Endometrial microvascular endothelial cells (primary cell): Measurements from ENCODE around the gene PPP6R1. TPM values are rescaled to one million over a fixed set of nuclear protein-coding genes. Genes with fewer than 3 reads are reported as not detected.

ENCODE experiments used
- in situ Hi-C: cut with HindIII; loops from 2 replicates; pipeline ENCODE4 v1.10.0; 2017; ENCODE audit warnings: low sequenced_read_pairs, low pct_unique_long_range_greater_than_20kb; ENCODE audit errors: inconsistent ontology term
- total RNA-seq: library from RNA; depleted of rRNA; stranded (reverse); fragments of >200 nt; gene quantifications from one replicate; pipeline ENCODE4 v1.2.3, GENCODE V29; 2015; ENCODE audit errors: inconsistent ontology term

Gene PPP6R1
- total RNA-seq, 1 donor from 2014 or later = 63.8 TPM

DNA sequence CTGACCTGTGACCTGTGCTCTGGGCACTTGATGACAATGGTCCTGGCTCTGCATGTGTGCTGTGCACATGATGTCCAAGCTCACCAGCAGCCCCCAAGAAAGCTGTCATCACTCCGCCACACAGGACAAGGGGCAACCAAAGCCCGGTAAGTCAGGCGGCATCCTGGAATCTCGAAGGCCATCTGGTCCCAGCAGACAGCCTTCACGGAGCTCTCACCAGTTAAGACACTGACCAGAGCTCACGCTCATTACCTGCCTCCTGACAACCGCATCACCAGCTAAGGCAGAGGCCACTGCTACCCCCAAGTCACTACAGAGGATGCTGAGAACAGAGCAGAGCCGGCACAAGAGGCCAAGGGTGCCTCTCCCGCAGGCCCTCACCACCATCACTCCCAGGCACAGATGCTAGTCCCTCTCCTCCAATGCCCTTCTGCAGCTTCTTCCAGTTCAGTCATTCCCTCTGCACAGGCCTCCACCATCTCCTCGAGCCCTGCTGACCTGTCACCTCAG lies 10.6 kb downstream of the PPP6R1 start:
- in situ Hi-C loops = no loop called here

DNA sequence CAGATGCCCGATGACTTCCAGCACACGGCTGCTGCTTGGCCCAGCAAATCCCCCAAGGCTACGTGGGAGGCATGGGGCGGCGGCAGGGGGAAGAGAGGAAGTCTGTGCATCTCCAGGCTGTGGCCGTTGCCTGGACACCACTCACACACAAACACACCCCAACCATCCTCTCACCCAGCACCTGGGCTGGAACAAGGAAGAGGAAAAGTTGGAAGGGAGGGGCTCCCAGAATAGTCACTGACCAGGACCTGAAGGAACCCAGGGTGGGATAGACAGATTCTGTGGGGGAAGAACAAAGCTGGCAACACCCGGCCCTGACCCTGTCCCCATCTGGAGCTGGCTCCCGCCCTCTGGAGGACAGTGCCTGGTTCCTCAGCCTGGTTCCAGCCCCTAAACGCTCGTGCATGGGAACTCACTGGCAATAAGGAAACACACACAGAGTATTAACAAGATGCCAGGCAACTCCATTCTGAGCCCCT lies 11.2 kb downstream of the PPP6R1 start:
- in situ Hi-C loops = no loop called here

DNA sequence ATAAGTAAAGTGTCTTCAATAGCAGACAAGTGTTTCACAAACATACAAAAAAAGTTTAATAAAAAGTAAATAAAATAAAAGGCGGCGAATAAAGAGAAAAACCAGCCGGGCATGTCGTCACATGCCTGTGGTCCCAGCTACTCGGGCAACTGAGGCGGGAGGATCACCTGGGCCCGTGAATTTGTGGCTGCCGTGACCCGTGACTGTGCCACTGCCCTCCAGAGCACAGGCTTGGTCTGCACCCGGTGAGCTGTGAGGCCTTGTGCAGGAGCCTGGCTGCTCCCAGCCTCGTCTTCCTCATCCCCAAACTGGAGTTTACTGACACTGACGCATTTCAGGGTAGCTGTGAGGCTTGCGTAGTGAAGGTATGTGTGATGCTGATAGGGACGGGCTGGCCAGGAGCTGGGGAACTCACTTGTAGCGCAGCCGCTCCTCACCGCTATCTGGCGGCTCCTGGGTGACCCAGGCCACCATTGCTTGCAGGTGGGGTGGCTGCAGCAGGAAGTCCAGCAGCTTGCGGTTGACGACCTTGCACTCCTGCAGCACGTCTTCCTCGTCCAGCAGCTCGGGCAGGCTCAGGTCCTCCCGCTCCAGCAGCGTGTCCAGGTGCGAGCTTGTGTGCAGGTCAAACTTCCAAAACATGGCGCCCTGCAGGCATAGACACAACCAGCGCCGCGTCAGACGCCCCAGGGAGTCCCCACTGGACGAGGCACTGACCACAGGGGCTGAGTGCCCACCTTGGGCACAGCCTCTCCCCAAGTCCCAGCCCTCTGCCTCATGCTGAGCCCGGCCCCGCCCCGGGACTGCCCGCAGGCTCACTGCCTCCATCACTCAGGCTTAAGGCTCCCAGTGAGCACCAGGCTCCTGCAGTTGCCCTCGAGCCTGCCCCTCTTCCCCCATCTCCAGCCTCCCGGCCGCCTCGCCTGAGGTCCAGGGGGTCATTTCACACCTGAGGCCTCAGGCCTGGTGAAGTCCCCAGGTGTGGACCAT lies 12.1 kb downstream of the PPP6R1 start:
- in situ Hi-C loops = no loop called here

DNA sequence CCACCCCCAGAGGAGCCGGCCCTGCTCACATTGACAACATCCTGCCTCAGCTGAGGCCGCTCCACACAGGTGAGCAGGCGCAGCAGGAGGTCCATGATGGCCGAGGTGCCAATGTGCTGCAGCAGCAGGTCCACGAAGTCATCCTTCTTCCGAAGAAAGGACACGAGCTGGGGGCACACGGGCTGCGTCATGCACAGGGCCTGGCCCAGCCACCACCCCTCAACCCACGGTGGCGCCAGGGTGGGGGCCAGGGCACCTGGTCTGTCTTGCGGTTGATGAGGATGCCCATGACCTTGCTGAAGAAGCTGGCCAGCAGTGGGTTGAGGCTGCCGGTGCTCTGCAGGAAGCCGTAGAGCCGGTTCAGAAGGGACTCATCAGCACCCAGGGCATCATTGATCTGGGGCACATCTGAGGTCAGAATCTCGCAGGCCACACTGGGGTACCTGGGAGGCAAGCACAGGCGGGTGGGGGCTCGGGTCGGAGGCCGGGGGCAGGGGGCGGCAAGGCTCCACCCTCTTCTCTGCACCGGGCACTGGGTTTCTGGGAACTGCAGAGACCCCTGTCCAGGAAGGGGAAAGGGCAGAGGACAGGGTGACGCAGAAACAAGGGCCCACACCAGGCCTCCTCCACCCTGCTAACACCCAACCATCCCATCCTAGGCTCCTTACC lies 13.4 kb downstream of the PPP6R1 start:
- in situ Hi-C loops = no loop called here

DNA sequence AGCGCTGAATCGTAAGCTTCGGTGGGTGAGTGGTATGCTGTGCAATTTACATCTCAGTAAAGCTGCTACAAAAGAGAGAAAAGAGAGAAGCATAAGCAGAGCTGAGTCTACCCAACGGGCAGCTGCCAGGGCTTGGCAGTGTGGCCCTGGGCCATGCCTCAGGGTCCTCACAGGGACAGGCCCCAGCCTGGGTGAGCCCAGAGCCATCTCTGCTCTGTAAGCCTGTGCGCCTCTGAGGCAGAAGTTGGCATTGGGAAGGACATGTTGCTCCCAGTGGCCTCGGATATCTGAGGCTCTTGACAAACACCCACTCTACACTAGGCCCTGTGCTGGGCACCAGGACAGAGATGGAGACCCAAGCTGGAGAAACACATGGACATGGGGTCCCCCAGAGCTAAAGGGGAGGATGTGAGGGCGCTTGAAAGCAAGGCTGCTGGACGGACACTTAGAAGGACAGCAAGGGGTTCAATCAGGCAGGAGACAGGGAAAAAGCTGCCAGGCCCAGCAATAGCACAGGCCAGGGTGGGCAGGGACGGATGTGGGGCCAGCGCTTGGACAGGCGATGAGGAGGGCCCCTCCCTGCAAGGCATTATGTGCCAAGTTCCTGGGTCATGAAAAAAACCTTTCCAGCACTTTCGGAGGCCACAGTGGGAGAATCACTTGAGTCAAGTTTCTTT lies 14.7 kb downstream of the PPP6R1 start:
- in situ Hi-C loops = no loop called here

DNA sequence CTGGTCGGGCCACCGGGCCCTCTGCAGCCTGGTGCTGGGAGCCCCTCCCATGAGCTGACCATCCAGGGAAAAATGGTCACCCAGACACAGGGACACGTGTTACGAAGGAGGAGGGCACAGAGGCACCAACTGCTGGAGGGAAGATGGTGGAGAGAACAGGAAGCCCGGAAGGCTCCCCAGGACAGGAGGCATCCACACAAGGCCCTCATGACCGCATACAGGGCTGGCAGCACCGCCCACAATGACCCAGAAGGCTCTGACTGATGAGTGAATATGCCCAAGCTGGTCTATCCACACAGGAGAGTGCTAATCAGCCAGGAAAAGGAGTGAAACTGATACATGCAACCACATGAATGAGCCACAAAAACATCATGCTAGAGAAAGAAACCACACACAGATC lies 16.3 kb downstream of the PPP6R1 start:
- in situ Hi-C loops = no loop called here

DNA sequence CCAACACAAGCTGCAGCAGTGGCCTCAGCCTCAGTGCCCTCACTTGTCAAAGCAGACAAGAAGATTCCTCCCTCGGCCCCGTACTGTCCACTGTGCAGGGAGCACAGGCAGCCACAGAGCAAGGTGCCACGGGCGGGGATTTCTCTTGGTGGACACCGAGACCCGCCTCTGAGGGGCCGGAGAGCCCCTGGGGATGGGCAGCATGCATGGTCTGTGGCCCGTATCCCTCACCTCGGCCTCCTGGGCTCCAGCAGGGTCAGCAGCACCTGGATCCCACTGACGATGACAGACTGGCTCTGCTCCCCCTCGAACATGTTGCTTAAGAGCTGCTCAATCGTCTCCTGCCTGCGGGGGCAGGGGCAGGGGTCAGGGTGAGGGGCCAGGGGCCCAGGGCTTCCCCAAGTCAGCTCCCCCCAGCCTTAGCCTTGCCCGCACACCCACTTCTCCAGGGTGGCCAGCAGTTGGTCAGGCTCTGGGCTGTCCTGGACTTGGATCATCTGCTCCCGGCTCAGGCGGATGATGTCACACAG lies 16.8 kb downstream of the PPP6R1 start:
- in situ Hi-C loops = no loop called here

DNA sequence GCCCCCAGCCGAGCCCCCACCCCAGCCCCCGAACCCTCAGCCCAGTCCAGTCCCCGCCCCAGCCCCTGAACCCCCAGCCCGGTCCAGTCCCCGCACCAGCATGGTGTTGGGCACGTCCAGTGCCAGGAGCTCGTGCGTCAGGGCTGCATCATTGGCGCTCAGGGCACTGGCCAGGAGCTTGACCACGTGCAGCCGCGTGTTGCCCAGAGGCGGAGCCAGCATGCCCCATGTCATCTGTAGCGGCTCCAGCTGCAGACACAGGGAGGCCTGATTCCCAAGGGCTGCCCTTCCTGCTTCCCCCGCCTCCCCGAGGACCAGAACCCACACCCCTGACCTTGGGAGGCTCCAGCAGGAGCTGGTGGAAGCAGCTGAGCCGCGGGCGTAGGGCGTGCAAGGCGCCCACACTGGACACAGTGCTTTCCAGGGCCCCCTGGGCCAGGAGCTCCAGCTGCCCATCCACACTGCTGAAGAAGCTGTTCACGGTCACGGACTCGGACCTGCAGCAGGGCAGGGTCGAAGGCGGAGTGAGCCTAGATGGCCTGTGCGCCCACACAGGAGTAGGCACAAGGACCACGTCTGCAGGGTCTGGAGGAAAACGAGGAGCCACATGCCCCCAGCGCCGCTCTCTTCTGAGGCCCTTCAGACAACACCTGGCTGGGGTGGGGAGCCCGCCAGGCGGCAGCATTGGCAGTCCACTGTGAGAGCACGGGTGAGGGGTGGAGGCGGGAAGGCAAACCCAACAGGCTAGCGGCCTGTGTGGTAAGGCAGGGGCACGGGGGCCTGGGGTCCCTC lies 17.5 kb downstream of the PPP6R1 start:
- in situ Hi-C loops = no loop called here

DNA sequence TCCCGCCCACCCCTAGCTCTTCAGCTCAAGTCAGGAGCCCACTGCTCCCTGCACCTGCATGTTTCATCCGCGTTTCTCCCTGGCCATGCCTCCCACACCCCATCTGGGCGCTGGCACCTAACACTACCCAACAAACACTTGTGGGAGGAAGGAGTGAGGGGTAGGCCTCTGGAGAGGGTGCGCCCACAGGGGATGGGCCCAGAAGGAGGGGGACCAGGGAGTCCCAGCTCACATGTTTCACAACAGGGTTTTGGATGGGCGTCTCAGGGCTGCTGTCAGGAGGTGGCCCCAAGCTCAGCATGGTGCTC lies 18.1 kb downstream of the PPP6R1 start:
- in situ Hi-C loops = no loop called here

DNA sequence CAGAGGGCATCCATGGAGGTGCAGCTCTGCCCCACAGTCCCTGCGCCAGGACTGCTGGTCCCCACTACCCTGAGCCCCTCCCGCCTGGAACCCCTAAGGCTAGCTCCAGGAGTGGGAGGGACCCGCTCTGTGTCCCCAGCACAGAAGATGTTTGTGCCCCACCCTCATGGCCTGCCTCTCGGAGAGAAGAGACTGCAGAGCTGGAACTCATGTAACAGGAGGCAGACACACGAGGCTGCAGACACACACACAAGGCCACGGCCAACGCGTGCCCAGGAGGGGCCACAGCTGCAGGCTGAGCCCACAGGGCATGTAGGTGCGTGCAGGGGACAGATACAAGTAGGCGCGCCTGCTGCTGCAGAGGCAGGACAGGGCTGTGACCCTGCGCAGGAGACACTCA lies 19.8 kb downstream of the PPP6R1 start:
- in situ Hi-C loops = no loop called here

DNA sequence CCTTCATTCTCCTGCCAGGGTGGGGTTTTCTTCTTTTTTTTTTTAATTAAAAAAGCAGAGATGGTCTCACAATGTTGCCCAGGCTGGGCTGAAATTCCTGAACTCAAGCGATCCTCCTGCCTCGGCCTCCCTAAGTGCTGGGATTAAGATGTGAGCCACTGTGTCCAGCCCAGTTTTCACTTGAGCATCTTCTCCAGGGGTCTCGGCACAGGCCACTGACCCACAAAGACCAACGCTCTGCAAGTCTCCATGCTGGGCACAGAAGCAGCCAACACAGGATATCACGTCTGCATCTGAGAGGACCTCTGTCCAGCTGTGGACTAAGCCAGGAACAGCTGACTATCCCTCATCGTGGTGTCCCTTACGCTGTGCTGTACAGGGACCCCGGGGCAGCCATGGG lies 20.8 kb downstream of the PPP6R1 start:
- in situ Hi-C loops = no loop called here

DNA sequence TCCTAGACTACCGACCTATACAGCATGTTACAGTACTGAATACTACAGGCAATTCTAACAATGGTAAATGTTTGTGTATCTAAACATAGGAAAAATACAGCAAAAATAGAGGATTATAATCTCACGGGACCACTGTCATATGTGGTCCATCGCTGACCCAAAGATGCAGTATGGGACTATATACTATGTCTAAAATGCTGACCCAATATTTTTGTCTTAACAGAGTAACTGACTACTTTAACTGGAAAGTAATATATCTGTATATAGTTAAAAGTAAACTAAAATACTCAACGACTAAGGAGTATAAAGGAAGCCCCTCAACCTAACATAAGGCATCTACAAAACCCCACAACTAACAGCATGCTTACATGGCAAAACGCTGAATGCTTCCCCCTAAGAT lies 25.8 kb downstream of the PPP6R1 start:
- in situ Hi-C loops = no loop called here

DNA sequence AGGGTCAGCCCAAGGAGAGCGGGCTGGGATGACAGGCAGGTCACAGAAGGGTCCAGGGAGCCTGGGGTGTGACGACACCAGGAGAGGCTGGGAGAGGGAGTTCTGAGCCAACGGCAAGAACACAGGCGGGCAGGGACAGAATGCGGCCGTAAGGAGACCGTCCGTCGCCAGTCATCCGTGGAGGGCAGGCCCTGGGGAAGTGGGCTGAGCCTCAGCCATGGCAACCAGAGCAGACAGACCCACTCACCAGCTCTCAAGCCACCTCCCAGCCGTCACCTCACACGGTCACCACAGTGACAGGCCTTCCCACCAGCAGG lies 26.6 kb downstream of the PPP6R1 start:
- in situ Hi-C loops = no loop called here

DNA sequence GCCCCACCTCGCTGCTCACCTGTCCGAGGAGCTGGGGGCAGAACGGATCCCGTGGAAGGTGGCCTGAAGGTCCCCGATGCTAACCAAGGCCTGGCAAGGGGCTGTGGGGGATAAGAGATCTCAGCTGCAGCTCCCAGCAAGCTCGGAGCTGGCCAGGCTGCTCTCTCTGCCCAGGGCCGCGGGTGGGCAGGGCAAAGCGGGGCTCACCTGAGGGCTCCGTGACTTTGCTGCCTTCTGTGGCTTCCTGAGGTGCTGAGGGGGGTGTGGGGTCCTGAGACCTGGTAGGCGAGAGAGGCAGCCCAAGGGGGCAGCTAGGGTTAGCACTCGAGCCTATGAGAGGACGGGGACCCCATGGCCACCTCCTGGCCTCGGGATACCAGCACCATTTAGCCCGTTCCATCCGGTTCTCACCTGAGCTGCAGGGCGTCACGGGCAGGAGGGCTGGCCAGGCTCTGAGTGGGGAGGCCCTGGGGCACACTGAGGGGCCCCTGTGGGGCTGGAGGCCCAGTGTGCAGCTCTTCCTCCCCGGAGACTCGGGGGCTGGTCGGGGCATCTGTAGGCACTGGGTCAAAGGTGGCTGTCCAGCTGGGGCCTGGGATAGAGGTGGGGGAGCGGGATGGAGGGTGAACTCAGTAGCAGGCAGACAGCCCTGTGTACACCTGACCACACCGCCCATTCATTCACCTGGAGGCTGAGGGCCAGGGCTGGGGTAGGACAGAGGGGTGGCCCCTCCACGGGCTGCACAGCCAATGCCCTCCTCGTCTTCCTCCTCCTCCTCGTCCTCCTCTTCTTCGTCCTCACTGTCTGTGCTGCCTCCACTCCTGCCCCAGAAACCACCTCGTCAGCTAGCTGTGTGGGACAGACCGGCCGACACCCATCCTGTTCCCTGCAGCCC lies 27.2 kb downstream of the PPP6R1 start:
- in situ Hi-C loops = no loop called here

DNA sequence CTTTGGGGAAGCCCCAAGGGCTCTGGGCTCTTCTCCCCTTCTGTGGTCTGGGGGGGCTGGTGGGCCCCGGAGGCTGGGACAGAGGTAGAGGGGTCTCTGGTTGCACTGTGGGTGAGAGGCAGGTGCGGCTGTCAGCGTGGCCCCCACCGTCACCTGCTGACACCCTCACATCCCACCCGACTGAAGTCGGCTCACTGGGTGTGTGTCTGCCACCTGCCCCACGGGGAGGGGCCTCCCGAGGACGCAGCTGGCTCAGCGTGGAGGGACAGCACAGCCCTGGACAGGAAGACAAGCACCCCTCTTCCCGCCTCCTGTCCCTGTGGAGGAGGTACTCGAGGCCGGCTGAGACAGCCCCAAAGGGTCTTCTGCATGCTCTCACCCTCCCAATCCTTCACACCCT lies 28.0 kb downstream of the PPP6R1 start:
- in situ Hi-C loops = no loop called here

DNA sequence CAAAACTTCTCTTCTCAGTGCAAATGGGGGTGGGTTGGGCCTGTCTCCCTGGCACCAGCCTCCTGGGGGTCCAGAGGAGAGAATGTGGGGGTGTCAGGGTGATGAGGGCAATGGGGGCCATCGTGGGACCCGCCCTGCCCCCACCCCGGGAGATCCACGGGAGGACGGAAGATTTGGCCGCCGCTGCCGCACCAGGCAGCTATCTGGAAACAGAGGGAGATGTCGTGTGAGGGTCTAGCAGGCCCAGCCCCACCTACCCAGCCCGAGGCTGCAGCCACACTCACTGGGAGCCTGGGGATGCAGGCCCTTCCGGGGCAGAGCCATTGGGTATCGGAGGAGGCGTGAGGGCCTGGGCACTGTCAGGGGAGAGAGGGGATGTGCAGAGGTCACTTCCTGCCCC lies 28.5 kb downstream of the PPP6R1 start:
- in situ Hi-C loops = no loop called here

DNA sequence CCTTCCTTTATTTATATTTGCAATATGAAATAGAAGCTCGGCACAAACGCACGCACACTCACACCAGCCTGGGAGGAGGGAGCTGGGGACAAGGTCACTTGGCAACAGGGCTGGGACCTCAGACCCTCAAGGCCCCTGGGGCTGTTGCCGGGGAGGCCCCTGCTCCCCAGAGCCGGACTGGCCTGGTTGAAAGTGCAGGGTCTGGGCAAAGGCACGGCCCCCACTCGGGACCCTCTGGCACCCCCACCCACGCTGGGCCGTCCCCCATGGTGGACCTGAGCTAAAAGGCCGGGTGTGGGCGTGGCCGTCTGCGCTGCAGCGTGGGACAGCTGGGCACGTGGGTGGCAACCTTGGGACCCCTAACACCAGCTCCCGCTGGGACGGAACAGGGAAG lies 29.0 kb downstream of the PPP6R1 start:
- in situ Hi-C loops = no loop called here
